B cell (primary cell): Measurements from ENCODE around the gene CAPN5. TPM values are rescaled to one million over a fixed set of nuclear protein-coding genes. Genes with fewer than 3 reads are reported as not detected.

Experiments
- ATAC-seq: fragments of 200-7000 bp; cut with Tn5 transposase; one replicate; pipeline ENCODE4 v1.10.0; 2021; ENCODE audit warnings: low read depth, mild to moderate bottlenecking, moderate number of reproducible peaks, moderate library complexity
- CTCF ChIA-PET: fragments of 350-600 bp; sonication (Branson Sonifier 250); formaldehyde crosslinking; loops from one replicate; lab custom pipeline; 2021; ENCODE audit warnings: antibody characterized with exemption, inconsistent platforms; lab: Charles Lee
- POLR2A ChIA-PET: fragments of 350-600 bp; sonication (Branson Sonifier 250); formaldehyde crosslinking; loops from one replicate; lab custom pipeline; 2021; ENCODE audit warnings: antibody characterized with exemption; lab: Charles Lee
- DNase-seq: peaks from one replicate; pipeline ENCODE4 v3.0.0; 2013
- H2AFZ ChIP-seq: 2 replicates; pipeline ENCODE4 v1.6.1; 2012; ENCODE audit warnings: mild to moderate bottlenecking, low read depth, low read length; ENCODE audit not compliant: insufficient read depth, poor library complexity, severe bottlenecking
- H3K27ac ChIP-seq, 2 donors: 1 replicate in 1 of 2; 2 replicates in 1 of 2; pipeline ENCODE4 v1.5.1; 2012 to 2013; ENCODE audit warnings: low read length in 2 of 2, mild to moderate bottlenecking in 2 of 2, moderate library complexity in 1 of 2
- H3K27me3 ChIP-seq, 4 experiments: fragments of 200-600 bp in 1 of 4; sonication (generic) in 1 of 4; replicated peaks in 1 of 4; 1 replicate in 2 of 4; 2 replicates in 2 of 4; pipeline versions ENCODE4 v1.6.1 to v1.7.0; 2013 to 2016; ENCODE audit warnings: low read length in 3 of 4, mild to moderate bottlenecking in 2 of 4, mixed read lengths in 1 of 4, moderate library complexity in 1 of 4; ENCODE audit not compliant: insufficient read depth in 4 of 4, control insufficient read depth in 3 of 4; ENCODE audit errors: control extremely low read depth in 1 of 4
- H3K36me3 ChIP-seq, 2 experiments: replicated peaks in 1 of 2; 1 replicate in 1 of 2; 2 replicates in 1 of 2; pipeline versions ENCODE4 v1.6.1 to v1.7.1; 2013; ENCODE audit warnings: low read length in 1 of 2; ENCODE audit not compliant: insufficient read depth in 2 of 2, control insufficient read depth in 1 of 2; ENCODE audit errors: control extremely low read depth in 1 of 2, extremely low read depth in 1 of 2
- H3K4me1 ChIP-seq, 2 donors: fragments of 200-600 bp in 1 of 2; sonication (generic) in 1 of 2; 1 replicate in 1 of 2; 2 replicates in 1 of 2; pipeline versions ENCODE4 v1.5.1 to v1.6.1; 2013 to 2017; ENCODE audit warnings: low read length in 2 of 2; ENCODE audit not compliant: control insufficient read depth in 2 of 2, insufficient read depth in 2 of 2
- H3K4me2 ChIP-seq: replicated peaks from 2 replicates; pipeline ENCODE3; 2012; ENCODE audit warnings: mild to moderate bottlenecking, low read depth, low read length; ENCODE audit not compliant: poor library complexity, severe bottlenecking
- H3K4me3 ChIP-seq, 5 experiments: fragments of 200-600 bp in 1 of 5; sonication (generic) in 1 of 5; 1 replicate in 3 of 5; 2 replicates in 2 of 5; pipeline versions ENCODE4 v1.5.1 to v1.7.0; 2011 to 2016; ENCODE audit warnings: low read length in 4 of 5, mild to moderate bottlenecking in 4 of 5, low read depth in 2 of 5, control low read depth in 1 of 5, moderate library complexity in 1 of 5; ENCODE audit not compliant: insufficient read depth in 1 of 5; ENCODE audit errors: control extremely low read depth in 1 of 5, extremely low read depth in 1 of 5
- H3K79me2 ChIP-seq: fragments of 200-600 bp; sonication (generic); one replicate; pipeline ENCODE4 v1.6.0; 2016; ENCODE audit warnings: low read length; ENCODE audit not compliant: control insufficient read depth, insufficient read depth
- H3K9ac ChIP-seq: fragments of 200-600 bp; sonication (generic); 2 replicates; pipeline ENCODE4 v1.6.1; 2017; ENCODE audit warnings: mild to moderate bottlenecking, low read length, moderate library complexity
- H3K9me3 ChIP-seq, 3 donors: one replicate each; pipeline versions ENCODE4 v1.6.1 to v1.7.1; 2013; ENCODE audit warnings: low read length in 2 of 3; ENCODE audit not compliant: control insufficient read depth in 2 of 3, insufficient read depth in 1 of 3; ENCODE audit errors: control extremely low read depth in 1 of 3
- H4K20me1 ChIP-seq: 2 replicates; pipeline ENCODE4 v1.6.0; 2012; ENCODE audit warnings: mild to moderate bottlenecking, low read length; ENCODE audit not compliant: insufficient read depth, control insufficient read depth, poor library complexity, severe bottlenecking
- H3K27ac Mint-ChIP-seq: one replicate; pipeline ENCODE4 v1.8.0; 2021; ENCODE audit warnings: mixed read lengths
- H3K27me3 Mint-ChIP-seq: one replicate; pipeline ENCODE4 v1.8.0; 2021; ENCODE audit warnings: mixed read lengths
- H3K4me1 Mint-ChIP-seq: one replicate; pipeline ENCODE4 v1.8.0; 2021; ENCODE audit warnings: mixed read lengths
- H3K4me3 Mint-ChIP-seq: one replicate; pipeline ENCODE4 v1.8.0; 2021; ENCODE audit warnings: mixed read lengths
- H3K9me3 Mint-ChIP-seq: one replicate; pipeline ENCODE4 v1.8.0; 2022; ENCODE audit warnings: mixed read lengths; ENCODE audit not compliant: insufficient read depth
- EZH2 ChIP-seq: IDR thresholded peaks from 2 replicates; pipeline ENCODE4 v1.6.1; 2012; ENCODE audit warnings: borderline replicate concordance, low read depth, mild to moderate bottlenecking, moderate library complexity, low read length; ENCODE audit not compliant: insufficient read depth, poor library complexity, severe bottlenecking
- WGBS: methylation state at CpG from one replicate; pipeline ENCODE4 v1.1.5; 2013; ENCODE audit warnings: missing lambda C conversion rate; ENCODE audit not compliant: insufficient coverage; 5-methylcytosine and 5-hydroxymethylcytosine counted together
- intact Hi-C: fragments of 100-400 bp; cut with micrococcal nuclease; formaldehyde crosslinking; loops from one replicate; pipeline ENCODE4 v1.10.0; 2022
- polyA plus RNA-seq: library from polyadenylated mRNA; depleted of rRNA; stranded (reverse); fragments of >200 nt; gene quantifications from 2 replicates; pipeline ENCODE4 v1.2.3, GENCODE V29; 2012
- total RNA-seq, 2 donors: library from RNA; stranded (reverse); fragments of 120-200 nt in 1 of 2; gene quantifications; 1 replicate in 1 of 2; 2 replicates in 1 of 2; pipeline versions ENCODE4 v1.2.3 to v1.2.4, GENCODE V29; 2013 to 2022
- TF ChIP-seq, protein P1 (sequence below): fragments of 200-600 bp; IDR thresholded peaks from one replicate; pipeline ENCODE4 v1.8.0; 2022; ENCODE audit warnings: antibody characterized with exemption, mild to moderate bottlenecking

CAPN5 gene
- total and polyA plus RNA-seq, 2 donors (not counting 1 experiment from before 2014, with no cell fraction given), result 0.74 to 0.78 TPM

DNA sequence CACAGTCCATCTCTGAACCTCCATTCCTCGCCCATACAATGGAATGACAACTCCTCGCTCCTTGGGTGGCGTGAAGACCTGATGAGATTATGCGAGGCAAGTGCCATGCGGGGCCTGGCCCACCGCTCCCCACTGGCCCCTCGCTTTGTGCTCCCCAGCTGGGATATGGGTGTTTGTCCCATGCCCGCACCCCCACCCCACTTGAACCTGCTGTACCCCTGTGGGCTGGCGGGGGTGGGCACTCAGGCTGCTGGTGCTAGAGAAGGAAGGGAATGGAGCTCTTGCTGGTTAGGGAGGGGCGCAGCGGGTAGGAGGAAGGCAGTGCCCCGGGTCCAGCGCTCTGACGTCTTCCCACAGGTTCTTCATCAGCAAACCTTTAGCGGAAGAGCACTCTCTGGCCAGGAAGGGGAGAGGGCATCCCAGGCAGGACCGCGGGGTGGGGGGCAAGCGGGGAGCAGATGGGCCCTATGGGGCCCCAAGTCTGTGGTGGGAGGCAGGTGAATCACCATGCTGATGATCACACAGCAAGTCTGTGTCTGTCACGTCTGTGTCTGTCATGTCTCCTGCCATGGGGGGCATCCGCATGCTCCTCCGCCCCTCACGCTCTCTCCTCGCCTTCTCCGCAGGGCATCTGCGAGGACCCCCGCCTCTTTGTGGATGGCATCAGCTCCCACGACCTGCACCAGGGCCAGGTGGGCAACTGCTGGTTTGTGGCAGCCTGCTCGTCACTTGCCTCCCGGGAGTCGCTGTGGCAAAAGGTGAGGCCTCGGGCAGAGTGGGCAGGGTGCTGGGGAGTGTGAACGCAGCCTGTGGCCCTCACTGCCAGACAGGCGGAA is 26.5 kb downstream of the CAPN5 start:
- Histone ChIP-seq H3K4me3 (no peak overlapping the region), H3K4me1 (no peaks in the 10 kb centered on the region), H4K20me1 (no peaks in the 10 kb centered on the region), H3K36me3 (no peaks in the 10 kb centered on the region), H3K9me3 (no peaks in the 10 kb centered on the region), H3K4me2 (no peak overlapping the region), H3K79me2 (no peaks in the 10 kb centered on the region), H3K27me3 (no peaks in the 10 kb centered on the region), H3K9ac (no peak overlapping the region), H2AFZ (no peak overlapping the region), H3K27ac (no peak overlapping the region)
- TF ChIP-seq, protein P1, sequence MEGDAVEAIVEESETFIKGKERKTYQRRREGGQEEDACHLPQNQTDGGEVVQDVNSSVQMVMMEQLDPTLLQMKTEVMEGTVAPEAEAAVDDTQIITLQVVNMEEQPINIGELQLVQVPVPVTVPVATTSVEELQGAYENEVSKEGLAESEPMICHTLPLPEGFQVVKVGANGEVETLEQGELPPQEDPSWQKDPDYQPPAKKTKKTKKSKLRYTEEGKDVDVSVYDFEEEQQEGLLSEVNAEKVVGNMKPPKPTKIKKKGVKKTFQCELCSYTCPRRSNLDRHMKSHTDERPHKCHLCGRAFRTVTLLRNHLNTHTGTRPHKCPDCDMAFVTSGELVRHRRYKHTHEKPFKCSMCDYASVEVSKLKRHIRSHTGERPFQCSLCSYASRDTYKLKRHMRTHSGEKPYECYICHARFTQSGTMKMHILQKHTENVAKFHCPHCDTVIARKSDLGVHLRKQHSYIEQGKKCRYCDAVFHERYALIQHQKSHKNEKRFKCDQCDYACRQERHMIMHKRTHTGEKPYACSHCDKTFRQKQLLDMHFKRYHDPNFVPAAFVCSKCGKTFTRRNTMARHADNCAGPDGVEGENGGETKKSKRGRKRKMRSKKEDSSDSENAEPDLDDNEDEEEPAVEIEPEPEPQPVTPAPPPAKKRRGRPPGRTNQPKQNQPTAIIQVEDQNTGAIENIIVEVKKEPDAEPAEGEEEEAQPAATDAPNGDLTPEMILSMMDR, result no peak
- TF ChIP-seq EZH2, result no peak
- Mint-ChIP-seq H3K9me3 (no peaks in the 10 kb centered on the region), H3K27ac (no peak overlapping the region), H3K4me1 (no peaks in the 10 kb centered on the region), H3K27me3 (no peaks in the 10 kb centered on the region), H3K4me3 (no peak overlapping the region)
- 89% methylated on average over 25 of the region's 33 CpGs for WGBS
- ChIA-PET POLR2A (no interaction called here), CTCF (interaction anchor here (1.1 to 5.1 kb wide), 6 partner anchors 43 to 526 kb away, joined by 3 to 73 read pairs (median 6); no protein-coding TSS in a partner anchor)
- no peak for ATAC-seq
- intact Hi-C loops, result no loop called here
- no peak for DNase-seq
